ENCODE measurements around the gene CRCP.

GRCh38 chr7:66099551-66100407 is 14.9 kb upstream of the CRCP start:
- TF ChIP-seq, protein P1, sequence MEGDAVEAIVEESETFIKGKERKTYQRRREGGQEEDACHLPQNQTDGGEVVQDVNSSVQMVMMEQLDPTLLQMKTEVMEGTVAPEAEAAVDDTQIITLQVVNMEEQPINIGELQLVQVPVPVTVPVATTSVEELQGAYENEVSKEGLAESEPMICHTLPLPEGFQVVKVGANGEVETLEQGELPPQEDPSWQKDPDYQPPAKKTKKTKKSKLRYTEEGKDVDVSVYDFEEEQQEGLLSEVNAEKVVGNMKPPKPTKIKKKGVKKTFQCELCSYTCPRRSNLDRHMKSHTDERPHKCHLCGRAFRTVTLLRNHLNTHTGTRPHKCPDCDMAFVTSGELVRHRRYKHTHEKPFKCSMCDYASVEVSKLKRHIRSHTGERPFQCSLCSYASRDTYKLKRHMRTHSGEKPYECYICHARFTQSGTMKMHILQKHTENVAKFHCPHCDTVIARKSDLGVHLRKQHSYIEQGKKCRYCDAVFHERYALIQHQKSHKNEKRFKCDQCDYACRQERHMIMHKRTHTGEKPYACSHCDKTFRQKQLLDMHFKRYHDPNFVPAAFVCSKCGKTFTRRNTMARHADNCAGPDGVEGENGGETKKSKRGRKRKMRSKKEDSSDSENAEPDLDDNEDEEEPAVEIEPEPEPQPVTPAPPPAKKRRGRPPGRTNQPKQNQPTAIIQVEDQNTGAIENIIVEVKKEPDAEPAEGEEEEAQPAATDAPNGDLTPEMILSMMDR (IDR thresholded peaks at IDR 0.05; ENCODE audit: insufficient read depth, low read depth, low read length) = no peak
- no peak for TF ChIP-seq EZH2 (IDR thresholded peaks at IDR 0.05; ENCODE audit: insufficient read depth, low read length)

Measured in astrocyte (in vitro differentiated cells and primary cell).